ENCODE data around the gene ZNF605.

GRCh38 chr12:132923356-132923909 lies 32.7 kb downstream of the ZNF605 start:
- TF ChIP-seq ARNTL (CRISPR knock-in tag; IDR thresholded peaks at IDR 0.05; ENCODE audit: borderline replicate concordance, low read depth) (no peak), ZC3H10 (CRISPR knock-in tag; IDR thresholded peaks at IDR 0.05) (no peak), ZNF70 (CRISPR knock-in tag; IDR thresholded peaks at IDR 0.05) (no peak), CSRNP3 (CRISPR knock-in tag; IDR thresholded peaks at IDR 0.05) (no peak), TCF4 (CRISPR knock-in tag; IDR thresholded peaks at IDR 0.05; ENCODE audit: borderline replicate concordance) (no peak), PATZ1 (CRISPR knock-in tag; IDR thresholded peaks at IDR 0.05; ENCODE audit: borderline replicate concordance) (no peak), RARB (CRISPR knock-in tag; IDR thresholded peaks at IDR 0.05) (no peak), ZNF8 (CRISPR knock-in tag; IDR thresholded peaks at IDR 0.05) (no peak)
